Colonic mucosa (tissue), 4 donors: ENCODE data around the gene GFRAL. TPM values are rescaled to one million over a fixed set of nuclear protein-coding genes. Genes with fewer than 3 reads are reported as not detected.
"Not testable (repeated sequence)": the region's sequence is repeated elsewhere in the genome, so short reads cannot be mapped to it uniquely, and the experiment has no call there.

Experiments used
- DNase-seq: peaks from one replicate; pipeline ENCODE4 v3.0.0-alpha.2; 2020
- H3K27ac ChIP-seq: fragments of 200-600 bp; one replicate; pipeline ENCODE4 v1.8.0; 2021
- H3K27me3 ChIP-seq: fragments of 200-600 bp; one replicate; pipeline ENCODE4 v1.8.0; 2021
- H3K36me3 ChIP-seq: fragments of 200-600 bp; one replicate; pipeline ENCODE4 v1.8.0; 2021
- H3K4me1 ChIP-seq: fragments of 200-600 bp; one replicate; pipeline ENCODE4 v1.8.0; 2021; ENCODE audit warnings: mild to moderate bottlenecking
- H3K4me3 ChIP-seq: fragments of 200-600 bp; one replicate; pipeline ENCODE4 v1.8.0; 2021
- H3K9ac ChIP-seq, 2 donors: one replicate each; pipeline ENCODE4 v1.7.0; 2013; ENCODE audit warnings: control low read depth in 2 of 2, low read depth in 2 of 2, low read length in 2 of 2
- H3K9me3 ChIP-seq: fragments of 200-600 bp; one replicate; pipeline ENCODE4 v1.8.0; 2021
- intact Hi-C: fragments of 100-400 bp; cut with DNase I; formaldehyde crosslinking; loops from one replicate; pipeline ENCODE4 v1.14.1; 2022
- total RNA-seq, 2 donors: library from RNA; stranded (reverse); fragmentation: NEBNext Ultra II Directional in 1 of 2; extraction: Animal tissue kit (Norgen Biotek cat#: 25700) in 1 of 2; gene quantifications; one replicate each; pipeline ENCODE4 v1.2.1, GENCODE V29; 2021
- TF ChIP-seq, protein P1 (sequence below): fragments of 200-600 bp; IDR thresholded peaks from one replicate; pipeline ENCODE4 v1.8.0; 2022; ENCODE audit warnings: antibody characterized with exemption, mild to moderate bottlenecking
- donor health status: healthy.
- donor health status: DM: no; HTN: no; CAD: no.
- donor health status: DM: no; HTN: no; CAD: no.

GFRAL gene
- total RNA-seq, 2 donors from 2014 or later, result not detected

DNA sequence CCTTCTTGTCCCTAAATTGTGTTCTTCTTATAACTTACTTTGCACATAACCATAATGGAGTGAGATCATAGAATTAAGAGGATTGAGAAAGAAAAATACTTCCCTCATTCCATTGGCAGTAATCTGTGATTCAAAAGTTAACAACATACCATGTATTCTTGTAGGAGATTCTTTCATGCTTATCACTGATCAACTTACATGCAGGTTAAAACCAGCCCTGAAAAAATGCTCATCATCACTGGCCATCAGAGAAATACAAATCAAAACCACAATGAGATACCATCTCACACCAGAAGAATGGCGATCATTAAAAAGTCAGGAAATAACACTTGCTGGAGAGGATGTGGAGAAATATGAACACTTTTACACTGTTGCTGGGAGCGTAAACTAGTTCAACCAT is 36.5 kb upstream of the GFRAL start:
- DNase-seq, result no peak
- Histone ChIP-seq H3K9me3 (no peaks in the 10 kb centered on the region), H3K4me1 (no peaks in the 10 kb centered on the region), H3K27ac (no peak overlapping the region), H3K9ac (no peak overlapping the region), H3K27me3 (no peaks in the 10 kb centered on the region), H3K4me3 (no peak overlapping the region), H3K36me3 (no peaks in the 10 kb centered on the region)
- intact Hi-C loops, result no loop called here
- TF ChIP-seq, protein P1, sequence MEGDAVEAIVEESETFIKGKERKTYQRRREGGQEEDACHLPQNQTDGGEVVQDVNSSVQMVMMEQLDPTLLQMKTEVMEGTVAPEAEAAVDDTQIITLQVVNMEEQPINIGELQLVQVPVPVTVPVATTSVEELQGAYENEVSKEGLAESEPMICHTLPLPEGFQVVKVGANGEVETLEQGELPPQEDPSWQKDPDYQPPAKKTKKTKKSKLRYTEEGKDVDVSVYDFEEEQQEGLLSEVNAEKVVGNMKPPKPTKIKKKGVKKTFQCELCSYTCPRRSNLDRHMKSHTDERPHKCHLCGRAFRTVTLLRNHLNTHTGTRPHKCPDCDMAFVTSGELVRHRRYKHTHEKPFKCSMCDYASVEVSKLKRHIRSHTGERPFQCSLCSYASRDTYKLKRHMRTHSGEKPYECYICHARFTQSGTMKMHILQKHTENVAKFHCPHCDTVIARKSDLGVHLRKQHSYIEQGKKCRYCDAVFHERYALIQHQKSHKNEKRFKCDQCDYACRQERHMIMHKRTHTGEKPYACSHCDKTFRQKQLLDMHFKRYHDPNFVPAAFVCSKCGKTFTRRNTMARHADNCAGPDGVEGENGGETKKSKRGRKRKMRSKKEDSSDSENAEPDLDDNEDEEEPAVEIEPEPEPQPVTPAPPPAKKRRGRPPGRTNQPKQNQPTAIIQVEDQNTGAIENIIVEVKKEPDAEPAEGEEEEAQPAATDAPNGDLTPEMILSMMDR, result no peak

DNA sequence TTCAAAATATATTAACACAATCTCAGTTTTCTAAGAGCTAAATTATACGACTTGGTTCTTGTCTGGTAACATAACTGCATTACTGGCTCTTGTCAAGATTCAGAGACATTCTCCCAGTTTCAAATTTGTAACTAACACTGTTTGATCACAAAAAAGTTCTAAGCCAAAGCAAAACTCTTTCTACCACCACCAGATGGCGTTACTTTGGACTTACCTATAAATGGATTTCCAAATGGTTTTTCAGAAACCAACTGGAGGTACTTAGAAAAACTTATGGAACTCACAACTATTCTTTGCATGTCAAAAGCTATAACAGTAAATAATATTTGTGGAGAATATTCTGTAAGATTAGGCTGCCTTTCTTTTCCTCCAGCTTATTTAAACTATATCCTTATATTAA is 34.2 kb upstream of the GFRAL start:
- Histone ChIP-seq H3K4me1 (no peaks in the 10 kb centered on the region), H3K27ac (no peak overlapping the region), H3K4me3 (no peak overlapping the region), H3K9me3 (no peaks in the 10 kb centered on the region), H3K36me3 (no peaks in the 10 kb centered on the region), H3K9ac (no peak overlapping the region), H3K27me3 (no peaks in the 10 kb centered on the region)
- TF ChIP-seq, protein P1, result no peak
- intact Hi-C loops, result no loop called here
- no peak for DNase-seq

DNA sequence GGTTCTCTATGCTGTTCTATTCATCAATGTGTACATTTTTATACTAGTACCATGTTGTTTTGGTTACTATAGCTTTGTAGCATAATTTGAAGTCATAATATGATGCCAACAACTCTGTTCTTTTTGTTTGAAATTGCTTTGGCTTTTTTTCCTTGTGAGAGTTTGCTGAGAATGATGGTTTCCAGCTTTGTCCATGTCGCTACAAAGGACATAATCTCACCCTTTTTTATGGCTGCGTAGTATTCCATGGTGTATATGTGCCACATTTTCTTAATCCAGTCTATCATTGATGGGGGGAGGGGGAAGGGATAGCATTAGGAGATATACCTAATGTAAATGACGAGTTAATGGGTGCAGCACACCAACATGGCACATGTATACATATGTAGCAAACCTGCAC is 30.1 kb upstream of the GFRAL start:
- H3K27ac ChIP-seq, H3K9ac ChIP-seq, H3K4me1 ChIP-seq, intact Hi-C loops, H3K9me3 ChIP-seq, DNase-seq, H3K27me3 ChIP-seq, H3K4me3 ChIP-seq, H3K36me3 ChIP-seq: not testable (repeated sequence)

DNA sequence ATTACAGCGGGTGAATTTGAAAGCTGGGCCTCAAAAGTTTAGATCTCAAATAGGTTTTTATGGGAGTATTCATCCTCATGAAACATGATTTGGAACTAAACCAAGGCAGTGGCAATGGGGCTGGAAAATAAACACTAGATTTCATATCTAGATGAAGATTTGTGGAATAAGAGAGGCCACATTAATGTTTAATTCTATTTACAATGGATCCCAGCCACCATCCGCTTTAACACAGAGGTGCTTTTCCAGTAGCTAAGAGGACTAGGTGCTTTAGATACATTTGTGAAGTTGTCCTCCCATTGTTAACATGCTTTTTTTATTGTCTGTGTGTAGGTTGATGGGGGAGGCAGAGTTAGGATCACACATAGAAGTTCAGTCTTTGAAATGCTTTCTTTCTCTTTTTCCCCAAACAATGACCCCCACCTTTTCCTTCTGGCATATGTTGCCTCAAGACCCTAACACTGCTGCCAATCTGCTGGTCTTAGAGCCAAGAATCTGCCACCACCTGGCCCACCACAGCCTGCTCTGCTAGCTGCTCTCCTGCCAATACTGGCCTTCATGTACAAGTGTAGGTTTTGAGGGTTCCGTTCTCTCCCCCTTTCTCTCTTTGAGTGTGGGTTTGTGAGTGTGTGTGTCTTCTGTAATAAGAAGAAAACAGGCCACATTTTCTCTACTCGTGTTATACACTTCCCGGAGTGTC is 27.8 kb upstream of the GFRAL start:
- Histone ChIP-seq H3K27me3 (no peaks in the 10 kb centered on the region), H3K4me3 (no peak overlapping the region), H3K27ac (no peak overlapping the region), H3K4me1 (no peaks in the 10 kb centered on the region), H3K36me3 (no peaks in the 10 kb centered on the region), H3K9ac (no peak overlapping the region), H3K9me3 (no peaks in the 10 kb centered on the region)
- no peak for DNase-seq
- intact Hi-C loops, result no loop called here
- TF ChIP-seq, protein P1, result no peak

DNA sequence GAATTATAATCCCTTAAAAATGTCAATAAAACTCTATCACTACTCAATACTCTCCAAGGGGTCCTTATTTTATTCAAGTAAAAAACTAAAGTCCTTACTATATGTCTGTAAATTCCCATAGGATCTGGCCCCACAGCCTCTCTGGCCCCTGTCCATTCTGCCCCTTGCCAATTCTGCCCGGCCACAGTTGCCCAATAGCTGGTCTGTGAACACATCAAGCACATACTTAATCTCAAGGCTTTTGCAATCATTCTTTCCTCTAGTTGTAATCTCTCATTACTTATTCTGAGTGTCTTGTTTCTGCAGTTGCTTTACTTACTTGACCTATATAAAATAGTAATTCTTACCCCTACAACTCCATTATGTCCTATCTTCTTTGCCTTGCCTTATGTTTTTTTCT is 22.5 kb upstream of the GFRAL start:
- H3K36me3 ChIP-seq, result no peaks in the 10 kb centered on the region
- no peak overlapping the region for H3K27ac ChIP-seq
- TF ChIP-seq, protein P1, result no peak
- H3K27me3 ChIP-seq, result no peaks in the 10 kb centered on the region
- no peak overlapping the region for H3K9ac ChIP-seq
- H3K9me3 ChIP-seq, result no peaks in the 10 kb centered on the region
- no peak for DNase-seq
- H3K4me3 ChIP-seq, result no peak overlapping the region
- H3K4me1 ChIP-seq, result no peaks in the 10 kb centered on the region
- intact Hi-C loops, result no loop called here

DNA sequence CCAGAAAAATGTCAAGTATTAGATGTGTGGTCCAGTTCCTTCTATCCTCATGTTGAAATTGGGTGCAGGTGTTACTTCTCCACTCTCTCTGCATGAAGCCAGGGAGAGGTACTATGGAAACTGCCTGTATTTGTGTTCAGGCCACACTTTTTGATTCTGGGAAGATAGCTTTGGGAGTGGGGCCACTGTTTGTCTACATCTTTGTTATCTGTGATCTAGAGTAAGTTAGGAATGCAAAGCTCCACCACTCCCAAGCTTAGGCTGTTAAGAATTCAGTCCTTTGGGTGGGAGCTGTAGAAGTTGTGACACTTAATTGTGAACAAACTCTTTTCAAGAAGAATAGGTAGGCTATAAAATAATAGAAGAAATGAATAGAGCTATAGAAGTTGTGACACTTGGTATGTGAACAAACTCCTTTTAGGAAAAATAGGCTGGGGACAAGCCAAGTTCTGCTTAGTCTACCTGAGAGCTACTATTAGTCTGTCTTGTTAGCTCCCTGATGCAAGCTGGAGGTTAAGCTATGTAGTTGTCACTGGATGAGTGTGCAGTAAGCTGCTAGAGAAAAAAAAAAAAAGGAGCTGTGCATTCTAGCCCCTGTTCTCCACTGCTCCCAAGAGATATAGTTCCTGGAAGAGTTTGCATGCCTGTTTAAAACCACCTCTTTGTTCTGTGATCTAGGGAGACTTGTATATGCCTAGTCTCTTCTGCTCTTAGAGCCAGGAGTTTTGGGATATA is 7.1 kb upstream of the GFRAL start:
- no peaks in the 10 kb centered on the region for H3K27me3 ChIP-seq
- DNase-seq, result no peak
- H3K36me3 ChIP-seq, result no peaks in the 10 kb centered on the region
- H3K4me1 ChIP-seq, result no peaks in the 10 kb centered on the region
- H3K4me3 ChIP-seq, result no peak overlapping the region
- H3K9me3 ChIP-seq, result no peaks in the 10 kb centered on the region
- no peak overlapping the region for H3K27ac ChIP-seq
- no peak overlapping the region for H3K9ac ChIP-seq
- TF ChIP-seq, protein P1, result no peak
- intact Hi-C loops, result no loop called here
